Measurements from ENCODE around the gene PFKM. TPM values are rescaled to one million over a fixed set of nuclear protein-coding genes. Genes with fewer than 3 reads are reported as not detected.

The PFKM gene
- total RNA-seq, 3 donors from 2014 or later, result 19.0 to 40.0 (median 31.8) TPM

GRCh38 chr12:48080821-48081220, 38.3 kb upstream of the PFKM start:
- no peaks in the 10 kb centered on the region for H3K27me3 ChIP-seq
- no peak for DNase-seq (ENCODE audit: low spot score in 2 of 2)
- no peak overlapping the region for H3K4me3 ChIP-seq
- H3K27ac ChIP-seq, result no peak overlapping the region
- TF ChIP-seq, protein P1, sequence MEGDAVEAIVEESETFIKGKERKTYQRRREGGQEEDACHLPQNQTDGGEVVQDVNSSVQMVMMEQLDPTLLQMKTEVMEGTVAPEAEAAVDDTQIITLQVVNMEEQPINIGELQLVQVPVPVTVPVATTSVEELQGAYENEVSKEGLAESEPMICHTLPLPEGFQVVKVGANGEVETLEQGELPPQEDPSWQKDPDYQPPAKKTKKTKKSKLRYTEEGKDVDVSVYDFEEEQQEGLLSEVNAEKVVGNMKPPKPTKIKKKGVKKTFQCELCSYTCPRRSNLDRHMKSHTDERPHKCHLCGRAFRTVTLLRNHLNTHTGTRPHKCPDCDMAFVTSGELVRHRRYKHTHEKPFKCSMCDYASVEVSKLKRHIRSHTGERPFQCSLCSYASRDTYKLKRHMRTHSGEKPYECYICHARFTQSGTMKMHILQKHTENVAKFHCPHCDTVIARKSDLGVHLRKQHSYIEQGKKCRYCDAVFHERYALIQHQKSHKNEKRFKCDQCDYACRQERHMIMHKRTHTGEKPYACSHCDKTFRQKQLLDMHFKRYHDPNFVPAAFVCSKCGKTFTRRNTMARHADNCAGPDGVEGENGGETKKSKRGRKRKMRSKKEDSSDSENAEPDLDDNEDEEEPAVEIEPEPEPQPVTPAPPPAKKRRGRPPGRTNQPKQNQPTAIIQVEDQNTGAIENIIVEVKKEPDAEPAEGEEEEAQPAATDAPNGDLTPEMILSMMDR (IDR thresholded peaks at IDR 0.05), result no peak
- TF ChIP-seq POLR2A (IDR thresholded peaks at IDR 0.05) (no peak), POLR2AphosphoS5 (IDR thresholded peaks at IDR 0.05) (no peak)
- H3K9me3 ChIP-seq, result no peaks in the 10 kb centered on the region
- no peaks in the 10 kb centered on the region for H3K4me1 ChIP-seq
- H3K36me3 ChIP-seq, result no peaks in the 10 kb centered on the region
- intact Hi-C loops (cut with DNase I; ENCODE audit: low total_unique reads), result no loop called here

- TF ChIP-seq POLR2AphosphoS5 (IDR thresholded peaks at IDR 0.05), result no peak
- TF ChIP-seq, protein P1 (IDR thresholded peaks at IDR 0.05), result peak in 2 of 3 donors; percentile 19 to 33
- H3K27me3 ChIP-seq, result no peaks in the 10 kb centered on the region
- intact Hi-C loops (cut with DNase I; ENCODE audit: low total_unique reads), result no loop called here
- no peaks in the 10 kb centered on the region for H3K9me3 ChIP-seq
- no peaks in the 10 kb centered on the region for H3K36me3 ChIP-seq
- no peaks in the 10 kb centered on the region for H3K4me1 ChIP-seq
- no peak overlapping the region for H3K27ac ChIP-seq
- no peak overlapping the region for H3K4me3 ChIP-seq
- DNase-seq (ENCODE audit: low spot score in 2 of 2), result no peak
These were observed 35.1 kb upstream of the PFKM start for GRCh38 chr12:48084066-48084465.

GRCh38 chr12:48084841-48085460, 34.2 kb upstream of the PFKM start:
- intact Hi-C loops (cut with DNase I; ENCODE audit: low total_unique reads), result no loop called here

DNA sequence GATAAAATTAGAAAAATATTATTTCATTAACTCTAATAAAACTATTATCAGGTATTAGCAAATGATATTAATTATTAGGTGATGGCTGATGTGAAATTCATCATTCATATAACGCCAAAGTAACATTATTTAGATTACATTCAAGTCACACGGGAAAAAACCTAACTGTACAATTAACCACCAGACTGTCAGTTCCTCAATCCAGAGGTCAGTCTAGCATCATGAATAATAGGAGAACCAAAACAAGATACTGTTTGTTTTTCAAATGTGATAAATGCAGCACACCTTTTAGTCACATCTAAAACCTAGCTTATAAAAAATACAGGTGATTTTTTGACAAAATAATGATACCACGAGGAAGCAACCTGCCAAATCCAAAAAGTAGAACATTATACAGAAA, 32.8 kb upstream of the PFKM start:
- intact Hi-C loops (cut with DNase I; ENCODE audit: low total_unique reads), result no loop called here
- no peak for DNase-seq (ENCODE audit: low spot score in 2 of 2)
- Histone ChIP-seq H3K27ac (no peak overlapping the region), H3K4me3 (no peak overlapping the region), H3K36me3 (no peaks in the 10 kb centered on the region), H3K4me1 (no peaks in the 10 kb centered on the region), H3K9me3 (no peaks in the 10 kb centered on the region), H3K27me3 (no peaks in the 10 kb centered on the region)
- TF ChIP-seq POLR2A (IDR thresholded peaks at IDR 0.05) (no peak), POLR2AphosphoS5 (IDR thresholded peaks at IDR 0.05) (no peak)
- TF ChIP-seq, protein P1 (IDR thresholded peaks at IDR 0.05), result no peak

More at GRCh38 chr12:48084841-48085460, 34.2 kb upstream of the PFKM start:
- TF ChIP-seq, protein P1 (IDR thresholded peaks at IDR 0.05), result no peak
- TF ChIP-seq POLR2A (IDR thresholded peaks at IDR 0.05) (no peak), POLR2AphosphoS5 (IDR thresholded peaks at IDR 0.05) (no peak)
- Histone ChIP-seq H3K36me3 (no peaks in the 10 kb centered on the region), H3K4me3 (no peak overlapping the region), H3K27me3 (no peaks in the 10 kb centered on the region), H3K9me3 (no peaks in the 10 kb centered on the region), H3K4me1 (no peaks in the 10 kb centered on the region), H3K27ac (no peak overlapping the region)
- DNase-seq (ENCODE audit: low spot score in 2 of 2), result no peak

DNA sequence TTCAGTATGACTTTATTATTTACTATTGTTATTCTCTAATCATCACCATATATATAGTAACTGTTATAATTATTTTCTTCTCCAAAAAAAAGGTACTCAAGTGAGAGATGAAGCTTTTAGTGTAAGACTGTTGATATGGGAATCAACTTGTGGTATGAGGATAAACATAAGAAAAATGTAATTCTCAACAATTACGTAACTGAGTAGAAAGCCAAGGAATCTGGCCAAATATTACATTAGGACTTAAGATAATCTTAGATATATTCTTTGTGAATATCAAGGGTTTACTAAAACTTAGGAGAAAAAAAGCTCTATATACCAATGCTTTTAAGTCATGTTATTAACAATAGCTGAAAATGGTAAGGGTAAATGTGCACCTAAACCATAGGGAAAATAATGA, 26.6 kb upstream of the PFKM start:
- Histone ChIP-seq H3K4me1 (no peaks in the 10 kb centered on the region), H3K4me3 (no peak overlapping the region), H3K27ac (no peak overlapping the region), H3K27me3 (no peaks in the 10 kb centered on the region), H3K36me3 (no peaks in the 10 kb centered on the region), H3K9me3 (no peaks in the 10 kb centered on the region)
- intact Hi-C loops (cut with DNase I; ENCODE audit: low total_unique reads), result no loop called here
- DNase-seq (ENCODE audit: low spot score in 2 of 2), result no peak
- TF ChIP-seq, protein P1 (IDR thresholded peaks at IDR 0.05), result no peak
- TF ChIP-seq POLR2A (IDR thresholded peaks at IDR 0.05) (no peak), POLR2AphosphoS5 (IDR thresholded peaks at IDR 0.05) (no peak)
